Right lobe of liver (tissue), 4 donors: ENCODE results near the gene MPG.

Experiments
- CTCF ChIP-seq, 4 donors: fragments of 200-600 bp in 3 of 4; fragments of 450-650 bp in 1 of 4; IDR thresholded peaks; one replicate each; pipeline versions ENCODE4 v1.5.1 to v1.8.0; 2016 to 2022; ENCODE audit warnings: antibody characterized with exemption in 4 of 4, mild to moderate bottlenecking in 2 of 4
- POLR2A ChIP-seq: fragments of 450-650 bp; IDR thresholded peaks from one replicate; pipeline ENCODE4 v1.6.1; 2017; ENCODE audit warnings: antibody characterized with exemption, mild to moderate bottlenecking
- donor health status: DM: no; HTN: no; CAD: no.
- donor health status: DM: no; HTN: no; CAD: no.
- donor health status: DM: no; HTN: yes; CAD: no.

- TF ChIP-seq POLR2A (no peak), CTCF (IDR thresholded peaks at IDR 0.05) (no peak)
Observed at GRCh38 chr16:35011-35677, 42.9 kb upstream of the MPG start.
